Sciatic nerve (tissue), 2 donors: ENCODE measurements around the gene PLOD1. TPM values are rescaled to one million over a fixed set of nuclear protein-coding genes. Genes with fewer than 3 reads are reported as not detected.

ENCODE experiments used
- ATAC-seq: fragments of 200-7000 bp; cut with Tn5 transposase; one replicate; pipeline ENCODE4 v1.9.1; 2020; ENCODE audit warnings: mild to moderate bottlenecking, moderate library complexity
- DNase-seq: peaks from one replicate; pipeline ENCODE4 v3.0.0-alpha.2; 2020; ENCODE audit warnings: low spot score
- intact Hi-C: fragments of 100-400 bp; cut with DNase I; formaldehyde crosslinking; loops from one replicate; pipeline ENCODE4 v1.14.2; 2022
- total RNA-seq: library from RNA; stranded (reverse); fragmentation: NEBNext Ultra II Directional; extraction: Animal tissue kit (Norgen Biotek cat#: 25700); gene quantifications from one replicate; pipeline ENCODE4 v1.2.1, GENCODE V29; 2021
- donor health status: DM: no; HTN: no; CAD: no.
- donor health status: DM: no; HTN: no; CAD: no.

The PLOD1 gene
- total RNA-seq, 1 donor from 2014 or later = 60.7 TPM

- ATAC-seq = no peak
- DNase-seq = no peak
- intact Hi-C loops = loop anchor here (10.0 kb wide), 1 partner anchor 125 kb away; no protein-coding TSS in a partner anchor
Observed at GRCh38 chr1:11960276-11960675, 25.8 kb downstream of the PLOD1 start.

- intact Hi-C loops = loop anchor here (10.0 kb wide), 1 partner anchor 126 kb away; no protein-coding TSS in a partner anchor
- no peak for DNase-seq
- peak; percentile 55 for ATAC-seq
Observed at GRCh38 chr1:11960715-11961114, 26.2 kb downstream of the PLOD1 start.

GRCh38 chr1:11961230-11961629 lies 26.7 kb downstream of the PLOD1 start:
- peak; percentile 64 for ATAC-seq
- intact Hi-C loops = loop anchor here (10.0 kb wide), 1 partner anchor 126 kb away; no protein-coding TSS in a partner anchor
- no peak for DNase-seq

- intact Hi-C loops = loop anchor here (10.0 kb wide), 1 partner anchor 129 kb away; no protein-coding TSS in a partner anchor
- ATAC-seq = no peak
- no peak for DNase-seq
Observed at GRCh38 chr1:11963622-11964021, 29.1 kb downstream of the PLOD1 start.

GRCh38 chr1:11964656-11965055 lies 30.1 kb downstream of the PLOD1 start:
- DNase-seq (no peak), ATAC-seq (no peak)
- intact Hi-C loops = loop anchor here (10.0 kb wide), 1 partner anchor 130 kb away; no protein-coding TSS in a partner anchor

GRCh38 chr1:11967028-11967547 lies 32.6 kb downstream of the PLOD1 start:
- intact Hi-C loops = loop anchor here (10.0 kb wide), 1 partner anchor 132 kb away; no protein-coding TSS in a partner anchor
- DNase-seq (no peak), ATAC-seq (peak; percentile 45)

- intact Hi-C loops = loop anchor here (10.0 kb wide), 1 partner anchor 56 kb away; no protein-coding TSS in a partner anchor
- DNase-seq (no peak), ATAC-seq (no peak)
Observed at GRCh38 chr1:11970441-11971185, 36.1 kb downstream of the PLOD1 start.

- DNase-seq (no peak), ATAC-seq (no peak)
- intact Hi-C loops = loop anchor here (10.0 kb wide), 1 partner anchor 63 kb away; no protein-coding TSS in a partner anchor
Observed at GRCh38 chr1:11977625-11978024, 43.1 kb downstream of the PLOD1 start.

GRCh38 chr1:11978301-11978700 lies 43.8 kb downstream of the PLOD1 start:
- no peak for ATAC-seq
- intact Hi-C loops = loop anchor here (10.0 kb wide), 1 partner anchor 64 kb away; no protein-coding TSS in a partner anchor

GRCh38 chr1:11979028-11979850 lies 44.7 kb downstream of the PLOD1 start:
- DNase-seq (peak; percentile 69), ATAC-seq (peak; percentile 64)
- intact Hi-C loops = loop anchor here (10.0 kb wide), 1 partner anchor 64 kb away; no protein-coding TSS in a partner anchor

More at GRCh38 chr1:11978301-11978700, 43.8 kb downstream of the PLOD1 start:
- no peak for DNase-seq

- intact Hi-C loops = loop anchor here (10.0 kb wide), 1 partner anchor 65 kb away; no protein-coding TSS in a partner anchor
- peak; percentile 97 for ATAC-seq
- DNase-seq = peak; percentile 96
Observed at GRCh38 chr1:11979851-11980675, 45.5 kb downstream of the PLOD1 start, which contains the start of gene MFN2. TSS of gene MFN2 (plus strand) at chr1:11980444. CDS start at chr1:11989169, 8,725 bp downstream.

GRCh38 chr1:11980676-11980972 lies 46.1 kb downstream of the PLOD1 start:
- intact Hi-C loops = no loop called here
- DNase-seq (no peak), ATAC-seq (no peak)

GRCh38 chr1:11981378-11982009 lies 47.0 kb downstream of the PLOD1 start:
- DNase-seq (no peak), ATAC-seq (no peak)
- intact Hi-C loops = no loop called here

- ATAC-seq = no peak
- intact Hi-C loops = no loop called here
Observed at GRCh38 chr1:11982010-11982392, 47.5 kb downstream of the PLOD1 start.

GRCh38 chr1:11984121-11984520 lies 49.6 kb downstream of the PLOD1 start:
- intact Hi-C loops = no loop called here

More at GRCh38 chr1:11982010-11982392, 47.5 kb downstream of the PLOD1 start:
- DNase-seq = no peak

GRCh38 chr1:11984576-11984975 lies 50.1 kb downstream of the PLOD1 start:
- DNase-seq (no peak), ATAC-seq (no peak)
- intact Hi-C loops = no loop called here

More at GRCh38 chr1:11984121-11984520, 49.6 kb downstream of the PLOD1 start:
- DNase-seq = no peak
- ATAC-seq = no peak

- no peak for DNase-seq
- ATAC-seq = no peak
- intact Hi-C loops = no loop called here
Observed at GRCh38 chr1:11985171-11985570, 50.7 kb downstream of the PLOD1 start.

GRCh38 chr1:11985851-11986250 lies 51.3 kb downstream of the PLOD1 start:
- DNase-seq (no peak), ATAC-seq (no peak)
- intact Hi-C loops = no loop called here
